Neural cell (in vitro differentiated cells): ENCODE measurements around the gene DGKI. TPM values are rescaled to one million over a fixed set of nuclear protein-coding genes. Genes with fewer than 3 reads are reported as not detected.

Experiments
- H2AFZ ChIP-seq: fragments of 200-600, 300-800 bp; sonication (generic), shearing (Covaris generic); 2 replicates; pipeline ENCODE4 v1.6.0; 2014; ENCODE audit warnings: low read depth, mild to moderate bottlenecking, antibody characterized with exemption, low read length, moderate library complexity
- H3F3A ChIP-seq: fragments of 200-600 bp; shearing (Covaris generic); 2 replicates; pipeline ENCODE4 v1.6.1; 2016; ENCODE audit warnings: mild to moderate bottlenecking, moderate library complexity, mixed read lengths, antibody characterized with exemption, low read length; ENCODE audit not compliant: insufficient read depth, poor library complexity, severe bottlenecking
- H3K27ac ChIP-seq: fragments of 200-600, 300-800 bp; sonication (generic), shearing (Covaris generic); 2 replicates; pipeline ENCODE4 v1.5.1; 2014; ENCODE audit warnings: mild to moderate bottlenecking, low read length, moderate library complexity
- H3K27me3 ChIP-seq: fragments of 300-800, 200-600 bp; sonication (generic), shearing (Covaris generic); 2 replicates; pipeline ENCODE4 v1.6.0; 2014; ENCODE audit warnings: mild to moderate bottlenecking, low read depth, low read length, moderate library complexity; ENCODE audit not compliant: insufficient read depth
- H3K36me3 ChIP-seq: fragments of 300-800, 200-600 bp; sonication (generic), shearing (Covaris generic); 2 replicates; pipeline ENCODE4 v1.5.1; 2014; ENCODE audit warnings: mild to moderate bottlenecking, antibody characterized with exemption, low read length, moderate library complexity; ENCODE audit not compliant: insufficient read depth
- H3K4me2 ChIP-seq: fragments of 300-800, 200-600 bp; sonication (generic), shearing (Covaris generic); 2 replicates; pipeline ENCODE4 v1.6.0; 2014; ENCODE audit warnings: mild to moderate bottlenecking, low read length
- H3K4me3 ChIP-seq: fragments of 300-800, 200-600 bp; sonication (generic), shearing (Covaris generic); 2 replicates; pipeline ENCODE4 v1.5.1; 2014; ENCODE audit warnings: mild to moderate bottlenecking, low read length, moderate library complexity
- H3K79me2 ChIP-seq: fragments of 200-600 bp; shearing (Covaris generic); replicated peaks from 2 replicates; pipeline ENCODE4 v1.6.0; 2014; ENCODE audit warnings: mild to moderate bottlenecking, low read length, moderate library complexity; ENCODE audit not compliant: insufficient read depth
- H3K9ac ChIP-seq: fragments of 300-800, 200-600 bp; sonication (generic), shearing (Covaris generic); 2 replicates; pipeline ENCODE4 v1.6.1; 2016; ENCODE audit warnings: mild to moderate bottlenecking, low read length, mixed read lengths
- H3K9me2 ChIP-seq: fragments of 200-600 bp; shearing (Covaris generic); 2 replicates; pipeline ENCODE4 v1.6.1; 2016; ENCODE audit warnings: mild to moderate bottlenecking, low read length, mixed read lengths; ENCODE audit not compliant: insufficient read depth
- H3K9me3 ChIP-seq: fragments of 200-600, 300-800 bp; sonication (generic), shearing (Covaris generic); 2 replicates; pipeline ENCODE4 v1.6.1; 2016; ENCODE audit warnings: mild to moderate bottlenecking, mixed run types, low read length, moderate library complexity, mixed read lengths
- H4K20me1 ChIP-seq: fragments of 200-600 bp; shearing (Covaris generic); 2 replicates; pipeline ENCODE4 v1.6.1; 2016; ENCODE audit warnings: mild to moderate bottlenecking, mixed run types; ENCODE audit not compliant: insufficient read depth
- CTCF ChIP-seq: fragments of 450-650 bp; IDR thresholded peaks from 2 replicates; pipeline ENCODE4 v1.5.1; 2014; ENCODE audit warnings: antibody characterized with exemption, mild to moderate bottlenecking, moderate library complexity; ENCODE audit not compliant: poor library complexity, severe bottlenecking
- EP300 ChIP-seq: fragments of 450-650 bp; conservative IDR thresholded peaks from 2 replicates; pipeline ENCODE4 v1.6.1; 2014; ENCODE audit warnings: antibody characterized with exemption, mild to moderate bottlenecking, moderate library complexity; ENCODE audit not compliant: poor library complexity, severe bottlenecking
- EZH2 ChIP-seq: fragments of 200-600, 300-800 bp; shearing (Covaris generic), sonication (generic); IDR thresholded peaks from 2 replicates; pipeline ENCODE4 v1.6.1; 2014; ENCODE audit warnings: antibody characterized with exemption, low read length, borderline replicate concordance, mild to moderate bottlenecking; ENCODE audit not compliant: insufficient read depth, poor library complexity, severe bottlenecking
- MXI1 ChIP-seq: fragments of 450-650 bp; conservative IDR thresholded peaks from 2 replicates; pipeline ENCODE4 v1.6.1; 2014; ENCODE audit warnings: antibody characterized with exemption, mild to moderate bottlenecking; ENCODE audit not compliant: poor library complexity, severe bottlenecking
- POLR2AphosphoS5 ChIP-seq: IDR thresholded peaks from 2 replicates; pipeline ENCODE4 v1.6.1; 2012
- RAD21 ChIP-seq: fragments of 450-650 bp; conservative IDR thresholded peaks from 2 replicates; pipeline ENCODE4 v1.6.1; 2014; ENCODE audit warnings: antibody characterized with exemption, mild to moderate bottlenecking, moderate library complexity
- REST ChIP-seq: IDR thresholded peaks from 2 replicates; pipeline ENCODE4 v1.6.1; 2012; ENCODE audit warnings: borderline replicate concordance
- SMC3 ChIP-seq: fragments of 450-650 bp; conservative IDR thresholded peaks from 2 replicates; pipeline ENCODE4 v1.6.1; 2014; ENCODE audit warnings: antibody characterized with exemption, mild to moderate bottlenecking, moderate library complexity; ENCODE audit not compliant: poor library complexity
- TAF1 ChIP-seq: IDR thresholded peaks from 2 replicates; pipeline ENCODE4 v1.6.1; 2012; ENCODE audit warnings: low read depth
- polyA plus RNA-seq: library from polyadenylated mRNA; depleted of rRNA; stranded (reverse); fragments of >200 nt; gene quantifications from 2 replicates; pipeline ENCODE4 v1.2.3, GENCODE V29; 2014

The DGKI gene
- polyA plus RNA-seq, 1 donor from 2014 or later: 15.8 TPM

- H3K9me2 ChIP-seq: no peaks in the 10 kb centered on the region
- H3K4me3 ChIP-seq: peak overlapping the region; percentile 44
- H3K36me3 ChIP-seq: no peaks in the 10 kb centered on the region
- no peaks in the 10 kb centered on the region for H3F3A ChIP-seq
- H4K20me1 ChIP-seq: no peaks in the 10 kb centered on the region
- H3K27me3 ChIP-seq: no peaks in the 10 kb centered on the region
- H2AFZ ChIP-seq: no peak overlapping the region
- H3K79me2 ChIP-seq: no peaks in the 10 kb centered on the region
- H3K4me2 ChIP-seq: peak overlapping the region; percentile 33
- TF ChIP-seq REST (no peak), POLR2AphosphoS5 (no peak)
- H3K27ac ChIP-seq: peak overlapping the region; percentile 74
- H3K9me3 ChIP-seq: no peaks in the 10 kb centered on the region
- peak overlapping the region; percentile 4 for H3K9ac ChIP-seq
Observed at GRCh38 chr7:137790828-137791227, 55.9 kb downstream of the DGKI start.

GRCh38 chr7:137789215-137789882, 57.4 kb downstream of the DGKI start:
- Histone ChIP-seq H3K27me3 (no peaks in the 10 kb centered on the region), H3K9me2 (no peaks in the 10 kb centered on the region), H3K4me3 (no peak overlapping the region), H3F3A (no peaks in the 10 kb centered on the region), H3K4me2 (no peak overlapping the region), H3K79me2 (no peaks in the 10 kb centered on the region), H3K9ac (no peak overlapping the region), H3K27ac (no peak overlapping the region), H3K9me3 (no peaks in the 10 kb centered on the region), H2AFZ (no peak overlapping the region), H3K36me3 (no peaks in the 10 kb centered on the region), H4K20me1 (no peaks in the 10 kb centered on the region)
- TF ChIP-seq CTCF (no peak), MXI1 (no peak)

GRCh38 chr7:137787301-137787976, 59.3 kb downstream of the DGKI start:
- TF ChIP-seq CTCF (no peak), MXI1 (no peak), EP300 (no peak), RAD21 (no peak), EZH2 (no peak), POLR2AphosphoS5 (no peak), REST (no peak), SMC3 (no peak), TAF1 (no peak)
- no peak overlapping the region for H3K4me2 ChIP-seq
- no peaks in the 10 kb centered on the region for H3F3A ChIP-seq
- H3K9me2 ChIP-seq: no peaks in the 10 kb centered on the region
- H3K9me3 ChIP-seq: no peaks in the 10 kb centered on the region
- H3K27ac ChIP-seq: no peak overlapping the region
- no peaks in the 10 kb centered on the region for H3K27me3 ChIP-seq
- no peaks in the 10 kb centered on the region for H4K20me1 ChIP-seq
- no peaks in the 10 kb centered on the region for H3K36me3 ChIP-seq
- no peak overlapping the region for H3K4me3 ChIP-seq
- no peak overlapping the region for H3K9ac ChIP-seq
- H2AFZ ChIP-seq: no peak overlapping the region
- no peaks in the 10 kb centered on the region for H3K79me2 ChIP-seq
